K562 (cell line): ENCODE measurements around the gene MYO1E. TPM values are rescaled to one million over a fixed set of nuclear protein-coding genes. Genes with fewer than 3 reads are reported as not detected.

ENCODE experiments used
- ATAC-seq: fragments of 200-7000 bp; cut with Tn5 transposase; 3 replicates; pipeline ENCODE4 v1.9.1; 2020; ENCODE audit warnings: moderate library complexity
- BruUV-seq: library from RNA; stranded (reverse); fragments of 400-500 nt; replicated peaks from 2 replicates; lab custom pipeline; 2021; lab: Mats Ljungman, UMichigan
- CTCF ChIA-PET: fragments of 300-600 bp; formaldehyde crosslinking; extraction: SDS; loops from one replicate; lab custom pipeline; 2021; ENCODE audit warnings: low intra/inter-chr PET ratio; lab: Yijun Ruan, JAX
- POLR2A ChIA-PET: fragments of 300-600, 350-650 bp; sonication (Branson Sonifier 250); formaldehyde crosslinking; extraction: SDS; loops from one replicate; lab custom pipeline; 2021; ENCODE audit warnings: antibody characterized with exemption, inconsistent platforms; lab: Yijun Ruan, JAX
- DNase-seq, 4 experiments: peaks; one replicate each; pipeline versions ENCODE4 v3.0.0 to v3.0.0-alpha.2; 2011 to 2018; ENCODE audit warnings: low spot score in 3 of 4, mixed read lengths in 3 of 4; ENCODE audit errors: extremely low read depth in 1 of 4
- FAIRE-seq: peaks from 2 replicates; lab custom pipeline; 2011; peaks lifted over from hg19 to GRCh38; lab: Jason Lieb, UNC
- H2AFZ ChIP-seq: 2 replicates; pipeline ENCODE4 v1.6.0; 2011; ENCODE audit warnings: low read depth, low read length, control low read depth, inconsistent platforms
- H3K27ac ChIP-seq: fragments of 200-600 bp; 3 replicates; pipeline ENCODE4 v1.8.0; 2011; ENCODE audit warnings: low read depth, mild to moderate bottlenecking, control low read depth, inconsistent platforms, low read length, moderate library complexity, mixed read lengths; ENCODE audit errors: extremely low read depth
- H3K27me3 ChIP-seq, 2 experiments: fragments of 300-600 bp in 1 of 2; 2 replicates in 1 of 2; 3 replicates in 1 of 2; pipeline versions ENCODE4 v1.6.0 to v1.8.0; 2011; ENCODE audit warnings: inconsistent platforms in 2 of 2, low read length in 2 of 2, mild to moderate bottlenecking in 1 of 2, mixed read lengths in 1 of 2, moderate library complexity in 1 of 2; ENCODE audit not compliant: control insufficient read depth in 2 of 2, insufficient read depth in 2 of 2
- H3K36me3 ChIP-seq: fragments of 300-600 bp; 3 replicates; pipeline ENCODE4 v1.8.0; 2011; ENCODE audit warnings: mild to moderate bottlenecking, low read length, inconsistent platforms; ENCODE audit not compliant: control insufficient read depth, insufficient read depth
- H3K4me1 ChIP-seq, 2 experiments: fragments of 200-600 bp in 1 of 2; replicated peaks in 1 of 2; 2 replicates in 1 of 2; 3 replicates in 1 of 2; pipeline versions ENCODE4 v1.5.1 to v1.8.0; 2011; ENCODE audit warnings: inconsistent platforms in 2 of 2, low read length in 2 of 2, mild to moderate bottlenecking in 1 of 2, mixed read lengths in 1 of 2, moderate library complexity in 1 of 2; ENCODE audit not compliant: control insufficient read depth in 2 of 2, insufficient read depth in 2 of 2
- H3K4me2 ChIP-seq: 2 replicates; pipeline ENCODE4 v1.6.1; 2011; ENCODE audit warnings: low read length, control low read depth, inconsistent platforms, mixed read lengths; ENCODE audit not compliant: insufficient read depth
- H3K4me3 ChIP-seq: fragments of 200-600 bp; sonication (generic), shearing (Covaris generic); 2 replicates; pipeline ENCODE4 v1.5.1; 2016; ENCODE audit warnings: control low read depth, inconsistent platforms
- H3K79me2 ChIP-seq: fragments of 200-600 bp; 3 replicates; pipeline ENCODE4 v1.8.0; 2011; ENCODE audit warnings: low read length, inconsistent platforms; ENCODE audit not compliant: control insufficient read depth, insufficient read depth
- H3K9ac ChIP-seq, 2 experiments: 2 replicates each; pipeline versions ENCODE4 v1.6.0 to v1.6.1; 2011; ENCODE audit warnings: low read depth in 2 of 2, low read length in 2 of 2, control low read depth in 1 of 2, inconsistent platforms in 1 of 2, mild to moderate bottlenecking in 1 of 2, mixed read lengths in 1 of 2; ENCODE audit not compliant: insufficient read depth in 1 of 2
- H3K9me1 ChIP-seq: one replicate; pipeline ENCODE4 v1.6.0; 2011; ENCODE audit warnings: inconsistent platforms, mild to moderate bottlenecking, low read length, moderate library complexity; ENCODE audit not compliant: control insufficient read depth, insufficient read depth
- H3K9me3 ChIP-seq: replicated peaks from 2 replicates; pipeline ENCODE4 v1.5.1; 2011; ENCODE audit warnings: low read depth, low read length, inconsistent platforms; ENCODE audit not compliant: control insufficient read depth, insufficient read depth
- H4K20me1 ChIP-seq: replicated peaks from 2 replicates; pipeline ENCODE4 v1.6.1; 2011; ENCODE audit warnings: low read length, inconsistent platforms, mixed read lengths; ENCODE audit not compliant: control insufficient read depth, insufficient read depth
- DACH1 ChIP-seq: fragments of 450-650 bp; IDR thresholded peaks from 2 replicates; pipeline ENCODE4 v1.6.1; 2018; ENCODE audit not compliant: partially characterized antibody
- ESRRB ChIP-seq: fragments of 250-450 bp; sonication (Bioruptor Pico); IDR thresholded peaks from 2 replicates; pipeline ENCODE4 v1.5.0; 2020; ENCODE audit warnings: mild to moderate bottlenecking, moderate library complexity, borderline replicate concordance
- FOXK1 ChIP-seq: sonication (generic); formaldehyde crosslinking; IDR thresholded peaks from 2 replicates; pipeline ENCODE4 v1.8.0; 2022; ENCODE audit warnings: missing genetic modification reagents, mild to moderate bottlenecking, borderline replicate concordance
- HIVEP1 ChIP-seq: fragments of 250-450 bp; sonication (Bioruptor Pico); IDR thresholded peaks from 2 replicates; pipeline ENCODE4 v1.4.0; 2020; ENCODE audit warnings: mild to moderate bottlenecking
- MCM7 ChIP-seq, 2 experiments: fragments of 450-650 bp; IDR thresholded peaks; 2 replicates each; pipeline ENCODE4 v1.6.1; 2016 to 2018
- MEIS2 ChIP-seq: fragments of 450-650 bp; IDR thresholded peaks from 2 replicates; pipeline ENCODE4 v1.6.1; 2014; ENCODE audit warnings: mild to moderate bottlenecking; ENCODE audit not compliant: partially characterized antibody
- MTA1 ChIP-seq: fragments of 450-650 bp; IDR thresholded peaks from 2 replicates; pipeline ENCODE4 v1.6.1; 2017; ENCODE audit warnings: borderline replicate concordance
- POLR2H ChIP-seq: IDR thresholded peaks from 2 replicates; pipeline ENCODE4 v1.6.1; 2016; ENCODE audit warnings: missing genetic modification characterization, low read depth, mild to moderate bottlenecking, control low read depth, missing compliant biosample characterization, moderate library complexity
- ZKSCAN8 ChIP-seq: fragments of 200-800 bp; sonication (Bioruptor generic); IDR thresholded peaks from 2 replicates; pipeline ENCODE4 v1.6.1; 2016; ENCODE audit warnings: missing genetic modification characterization, missing compliant biosample characterization
- ZNF133 ChIP-seq: fragments of 250-450 bp; sonication (Bioruptor Pico); IDR thresholded peaks from 2 replicates; pipeline ENCODE4 v1.4.0; 2020; ENCODE audit warnings: mild to moderate bottlenecking
- ZNF184 ChIP-seq: sonication (generic); formaldehyde crosslinking; IDR thresholded peaks from 2 replicates; pipeline ENCODE4 v1.5.0; 2020; ENCODE audit warnings: missing genetic modification reagents
- WGBS: fragments of 100-300 bp; shearing (Covaris generic); methylation state at CpG from one replicate; pipeline ENCODE4 v1.1.6; 2016; ENCODE audit warnings: low coverage, mixed read lengths; ENCODE audit not compliant: insufficient coverage; ENCODE audit errors: missing lambda C conversion rate; 5-methylcytosine and 5-hydroxymethylcytosine counted together
- in situ Hi-C: fragments of 300-500 bp; cut with MboI; formaldehyde crosslinking; loops from 4 replicates; pipeline ENCODE4 v1.15.0; 2018; ENCODE audit warnings: inconsistent platforms, mixed read lengths
- intact Hi-C: fragments of 100-400 bp; cut with micrococcal nuclease; formaldehyde crosslinking; loops from 2 replicates; pipeline ENCODE4 v1.14.2; 2022
- polyA plus RNA-seq, 8 experiments: library from polyadenylated mRNA; depleted of rRNA in 4 of 8; stranded (reverse) in 5 of 8; unstranded in 3 of 8; fragments of >200 nt; fragmentation: Nextera tagmentation in 2 of 8; fragmentation: Illumina TruSeq in 1 of 8; extraction: Ambion mirVana in 2 of 8; extraction: Trizol in 1 of 8; gene quantifications; 2 replicates each; pipeline versions ENCODE4 v1.2.1 to v1.2.3, GENCODE V29; 2011 to 2014; ENCODE audit warnings: inconsistent platforms in 1 of 8, missing spikeins in 1 of 8
- total RNA-seq, 7 experiments: library from RNA; depleted of rRNA in 6 of 7; stranded (reverse); fragments of >200 nt in 6 of 7; fragmentation: Illumina TruSeq in 2 of 7; extraction: Trizol in 2 of 7; gene quantifications; 2 replicates each; pipeline versions ENCODE4 v1.2.1 to v1.2.3, GENCODE V29; 2011 to 2021; ENCODE audit warnings: low replicate concordance in 1 of 7
- TF ChIP-seq, protein P1 (sequence below): sonication (generic); IDR thresholded peaks from 2 replicates; pipeline ENCODE4 v1.6.1; 2016
- TF ChIP-seq, protein P2 (sequence below): sonication (generic); formaldehyde crosslinking; IDR thresholded peaks from 2 replicates; pipeline ENCODE4 v1.8.1; 2022; ENCODE audit warnings: missing genetic modification reagents
- TF ChIP-seq, protein P3 (sequence below), 2 experiments: fragments of 450-650 bp in 1 of 2; sonication (generic) in 1 of 2; formaldehyde crosslinking; conservative IDR thresholded peaks; 2 replicates each; pipeline versions ENCODE4 v1.4.0 to v1.8.1; 2020 to 2022; ENCODE audit warnings: mild to moderate bottlenecking in 1 of 2, missing genetic modification reagents in 1 of 2
- TF ChIP-seq, protein P4 (sequence below), 3 experiments: fragments of 200-800 bp in 1 of 3; sonication (Bioruptor generic) in 1 of 3; sonication (generic) in 1 of 3; formaldehyde crosslinking in 1 of 3; IDR thresholded peaks; 2 replicates each; pipeline versions ENCODE4 v1.6.1 to v1.8.0; 2016 to 2022; ENCODE audit warnings: mild to moderate bottlenecking in 2 of 3, missing compliant biosample characterization in 2 of 3, missing genetic modification characterization in 2 of 3, missing genetic modification reagents in 1 of 3
- TF ChIP-seq, protein P5 (sequence below), 2 experiments: fragments of 200-800 bp in 1 of 2; sonication (Bioruptor generic) in 1 of 2; sonication (generic) in 1 of 2; formaldehyde crosslinking in 1 of 2; IDR thresholded peaks in 1 of 2; conservative IDR thresholded peaks in 1 of 2; 2 replicates each; pipeline versions ENCODE4 v1.5.0 to v1.6.1; 2016 to 2020; ENCODE audit warnings: missing compliant biosample characterization in 1 of 2, missing genetic modification characterization in 1 of 2, missing genetic modification reagents in 1 of 2

Gene MYO1E
- total and polyA plus RNA-seq, 9 of the 15 experiments (the other 6 are each of a cell fraction or from before 2014, with no cell fraction given): under 0.01 to 0.44 (median 0.01) TPM; not detected in 6

DNA sequence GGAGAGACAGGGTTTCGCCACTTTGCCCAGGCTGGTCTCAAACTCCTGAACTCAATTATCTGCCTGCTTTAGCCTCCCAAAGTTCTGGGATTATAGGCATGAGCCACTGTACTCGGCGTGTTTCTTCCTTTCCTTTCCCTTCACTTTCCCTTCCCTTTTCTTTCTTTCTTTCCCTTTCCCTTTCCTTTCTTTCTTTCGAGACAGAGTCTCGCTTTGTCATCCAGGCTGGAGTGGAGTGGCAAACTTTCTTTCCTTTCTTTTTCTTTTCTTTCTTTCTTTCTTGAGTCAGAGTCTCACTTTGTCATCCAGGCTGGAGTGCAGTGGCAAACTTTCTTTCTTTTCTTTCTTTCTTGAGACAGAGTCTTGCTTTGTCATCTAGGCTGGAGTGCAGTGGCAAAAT, 183.4 kb downstream of the MYO1E start:
- intact Hi-C loops: no loop called here

More for the DNA sequence above, 183.4 kb downstream of the MYO1E start:
- Histone ChIP-seq H3K36me3 (no peaks in the 10 kb centered on the region), H3K9ac (no peak overlapping the region), H3K9me1 (no peaks in the 10 kb centered on the region), H4K20me1 (0 out of 2 replicates have a peak, but pooled peaks cover 5% of the 10 kb centered on the region), H2AFZ (no peak overlapping the region), H3K4me3 (no peak overlapping the region), H3K27me3 (peaks cover 24 to 29% of the 10 kb centered on the region in 2 experiments), H3K4me2 (no peak overlapping the region), H3K79me2 (no peaks in the 10 kb centered on the region)
- ATAC-seq (no peak), FAIRE-seq (no peak), DNase-seq (no peak)
- ChIA-PET CTCF (no interaction called here), POLR2A (no interaction called here)
- in situ Hi-C loops: no loop called here
- BruUV-seq: no TSS peak
- 0% methylated on average over 4 of the region's 5 CpGs for WGBS
- no peak for TF ChIP-seq ZNF184 (CRISPR knock-in tag)
- TF ChIP-seq MTA1: no peak
- no peak for TF ChIP-seq MEIS2
- TF ChIP-seq, protein P1, sequence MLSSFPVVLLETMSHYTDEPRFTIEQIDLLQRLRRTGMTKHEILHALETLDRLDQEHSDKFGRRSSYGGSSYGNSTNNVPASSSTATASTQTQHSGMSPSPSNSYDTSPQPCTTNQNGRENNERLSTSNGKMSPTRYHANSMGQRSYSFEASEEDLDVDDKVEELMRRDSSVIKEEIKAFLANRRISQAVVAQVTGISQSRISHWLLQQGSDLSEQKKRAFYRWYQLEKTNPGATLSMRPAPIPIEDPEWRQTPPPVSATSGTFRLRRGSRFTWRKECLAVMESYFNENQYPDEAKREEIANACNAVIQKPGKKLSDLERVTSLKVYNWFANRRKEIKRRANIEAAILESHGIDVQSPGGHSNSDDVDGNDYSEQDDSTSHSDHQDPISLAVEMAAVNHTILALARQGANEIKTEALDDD: no peak
- TF ChIP-seq, protein P2, sequence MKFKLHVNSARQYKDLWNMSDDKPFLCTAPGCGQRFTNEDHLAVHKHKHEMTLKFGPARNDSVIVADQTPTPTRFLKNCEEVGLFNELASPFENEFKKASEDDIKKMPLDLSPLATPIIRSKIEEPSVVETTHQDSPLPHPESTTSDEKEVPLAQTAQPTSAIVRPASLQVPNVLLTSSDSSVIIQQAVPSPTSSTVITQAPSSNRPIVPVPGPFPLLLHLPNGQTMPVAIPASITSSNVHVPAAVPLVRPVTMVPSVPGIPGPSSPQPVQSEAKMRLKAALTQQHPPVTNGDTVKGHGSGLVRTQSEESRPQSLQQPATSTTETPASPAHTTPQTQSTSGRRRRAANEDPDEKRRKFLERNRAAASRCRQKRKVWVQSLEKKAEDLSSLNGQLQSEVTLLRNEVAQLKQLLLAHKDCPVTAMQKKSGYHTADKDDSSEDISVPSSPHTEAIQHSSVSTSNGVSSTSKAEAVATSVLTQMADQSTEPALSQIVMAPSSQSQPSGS: no peak
- TF ChIP-seq ZKSCAN8 (CRISPR knock-in tag): no peak
- TF ChIP-seq, protein P3, sequence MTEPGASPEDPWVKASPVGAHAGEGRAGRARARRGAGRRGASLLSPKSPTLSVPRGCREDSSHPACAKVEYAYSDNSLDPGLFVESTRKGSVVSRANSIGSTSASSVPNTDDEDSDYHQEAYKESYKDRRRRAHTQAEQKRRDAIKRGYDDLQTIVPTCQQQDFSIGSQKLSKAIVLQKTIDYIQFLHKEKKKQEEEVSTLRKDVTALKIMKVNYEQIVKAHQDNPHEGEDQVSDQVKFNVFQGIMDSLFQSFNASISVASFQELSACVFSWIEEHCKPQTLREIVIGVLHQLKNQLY (CRISPR knock-in tag; conservative IDR thresholded peaks at IDR 0.05): no peak
- TF ChIP-seq ZNF133: no peak
- no peak for TF ChIP-seq ESRRB (CRISPR knock-in tag)
- TF ChIP-seq, protein P4, sequence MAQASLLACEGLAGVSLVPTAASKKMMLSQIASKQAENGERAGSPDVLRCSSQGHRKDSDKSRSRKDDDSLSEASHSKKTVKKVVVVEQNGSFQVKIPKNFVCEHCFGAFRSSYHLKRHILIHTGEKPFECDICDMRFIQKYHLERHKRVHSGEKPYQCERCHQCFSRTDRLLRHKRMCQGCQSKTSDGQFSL (CRISPR knock-in tag; IDR thresholded peaks at IDR 0.05): no peak
- TF ChIP-seq, protein P4 (tag; IDR thresholded peaks at IDR 0.05): no peak
- TF ChIP-seq DACH1: no peak
- TF ChIP-seq HIVEP1 (CRISPR knock-in tag): no peak
- TF ChIP-seq, protein P5, sequence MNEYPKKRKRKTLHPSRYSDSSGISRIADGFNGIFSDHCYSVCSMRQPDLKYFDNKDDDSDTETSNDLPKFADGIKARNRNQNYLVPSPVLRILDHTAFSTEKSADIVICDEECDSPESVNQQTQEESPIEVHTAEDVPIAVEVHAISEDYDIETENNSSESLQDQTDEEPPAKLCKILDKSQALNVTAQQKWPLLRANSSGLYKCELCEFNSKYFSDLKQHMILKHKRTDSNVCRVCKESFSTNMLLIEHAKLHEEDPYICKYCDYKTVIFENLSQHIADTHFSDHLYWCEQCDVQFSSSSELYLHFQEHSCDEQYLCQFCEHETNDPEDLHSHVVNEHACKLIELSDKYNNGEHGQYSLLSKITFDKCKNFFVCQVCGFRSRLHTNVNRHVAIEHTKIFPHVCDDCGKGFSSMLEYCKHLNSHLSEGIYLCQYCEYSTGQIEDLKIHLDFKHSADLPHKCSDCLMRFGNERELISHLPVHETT (CRISPR knock-in tag; conservative IDR thresholded peaks at IDR 0.05 in 1 of 2, IDR thresholded peaks at IDR 0.05 in 1 of 2): no peak
- TF ChIP-seq FOXK1 (CRISPR knock-in tag): no peak
- TF ChIP-seq POLR2H: no peak
- TF ChIP-seq MCM7 (IDR thresholded peaks at IDR 0.05): no peak
- TF ChIP-seq, all 486 proteins: peak for 0
- Histone ChIP-seq H3K4me1 (no peaks in the 10 kb centered on the region), H3K27ac (no peak overlapping the region), H3K9me3 (no peaks in the 10 kb centered on the region)
